GM23338 (cell line): ENCODE results near the gene ZBTB22. TPM values are rescaled to one million over a fixed set of nuclear protein-coding genes. Genes with fewer than 3 reads are reported as not detected.

Experiments
- ATAC-seq: fragments of 200-7000 bp; cut with Tn5 transposase; 3 replicates; pipeline ENCODE4 v1.9.1; 2020
- DNase-seq: peaks from one replicate; pipeline ENCODE4 v3.0.0-alpha.2; 2015; ENCODE audit warnings: low spot score
- H2AFZ ChIP-seq: fragments of 200-600 bp; sonication (generic); 2 replicates; pipeline ENCODE4 v1.8.0; 2016; ENCODE audit warnings: antibody characterized with exemption, mild to moderate bottlenecking, moderate library complexity
- H3F3A ChIP-seq: fragments of 200-600 bp; sonication (generic); replicated peaks from 2 replicates; pipeline ENCODE4 v1.8.0; 2017; ENCODE audit warnings: antibody characterized with exemption, mixed run types, low read depth
- H3K27ac ChIP-seq: fragments of 200-600 bp; sonication (generic); 2 replicates; pipeline ENCODE4 v1.6.1; 2016; ENCODE audit warnings: low read depth
- H3K27me3 ChIP-seq: fragments of 200-600 bp; sonication (generic); 2 replicates; pipeline ENCODE4 v1.8.0; 2016; ENCODE audit warnings: mild to moderate bottlenecking, mixed run types, moderate library complexity; ENCODE audit not compliant: insufficient read depth
- H3K36me3 ChIP-seq: fragments of 200-600 bp; sonication (generic); 2 replicates; pipeline ENCODE4 v1.8.0; 2016; ENCODE audit warnings: mild to moderate bottlenecking; ENCODE audit not compliant: insufficient read depth
- H3K4me1 ChIP-seq: fragments of 200-600 bp; sonication (generic); 2 replicates; pipeline ENCODE4 v1.8.0; 2016; ENCODE audit warnings: mild to moderate bottlenecking, moderate library complexity; ENCODE audit not compliant: insufficient read depth
- H3K4me2 ChIP-seq: fragments of 200-600 bp; sonication (generic); 2 replicates; pipeline ENCODE4 v1.7.1; 2017; ENCODE audit warnings: mixed run types
- H3K4me3 ChIP-seq: fragments of 200-600 bp; sonication (generic); 2 replicates; pipeline ENCODE4 v1.6.1; 2016; ENCODE audit warnings: mixed run types
- H3K79me2 ChIP-seq: fragments of 200-600 bp; sonication (generic); replicated peaks from 2 replicates; pipeline ENCODE4 v1.8.0; 2017; ENCODE audit warnings: mild to moderate bottlenecking; ENCODE audit not compliant: insufficient read depth
- H3K9me2 ChIP-seq: fragments of 200-600 bp; sonication (generic); 2 replicates; pipeline ENCODE4 v1.8.0; 2017; ENCODE audit not compliant: insufficient read depth
- H4K20me1 ChIP-seq: fragments of 200-600 bp; sonication (generic); replicated peaks from 2 replicates; pipeline ENCODE4 v1.8.0; 2017; ENCODE audit warnings: mild to moderate bottlenecking; ENCODE audit not compliant: insufficient read depth
- H3K27ac Mint-ChIP-seq: 2 replicates; pipeline ENCODE4 v1.8.0; 2020; ENCODE audit warnings: inconsistent platforms, mild to moderate bottlenecking, moderate library complexity, mixed read lengths
- H3K27me3 Mint-ChIP-seq: 3 replicates; pipeline ENCODE4 v1.8.0; 2022; ENCODE audit warnings: low read depth, mild to moderate bottlenecking, moderate library complexity, mixed read lengths, inconsistent platforms; ENCODE audit not compliant: insufficient read depth, poor library complexity
- H3K36me3 Mint-ChIP-seq: 3 replicates; pipeline ENCODE4 v1.8.0; 2021; ENCODE audit warnings: low read depth, mild to moderate bottlenecking, inconsistent platforms, moderate library complexity, mixed read lengths
- H3K4me1 Mint-ChIP-seq: 3 replicates; pipeline ENCODE4 v1.8.0; 2020; ENCODE audit warnings: mild to moderate bottlenecking, inconsistent platforms, mixed read lengths
- H3K4me3 Mint-ChIP-seq: 3 replicates; pipeline ENCODE4 v1.8.0; 2021; ENCODE audit warnings: moderate library complexity, mild to moderate bottlenecking, inconsistent platforms, mixed read lengths
- H3K9me3 Mint-ChIP-seq: 3 replicates; pipeline ENCODE4 v1.8.0; 2020; ENCODE audit warnings: moderate library complexity, mild to moderate bottlenecking, inconsistent platforms, mixed read lengths
- CREB1 ChIP-seq: fragments of 250-450 bp; sonication (Bioruptor Pico); IDR thresholded peaks from 2 replicates; pipeline ENCODE4 v1.5.0; 2020; ENCODE audit warnings: low read depth, mild to moderate bottlenecking, moderate library complexity
- EZH2 ChIP-seq: fragments of 200-600 bp; sonication (generic); IDR thresholded peaks from one replicate; pipeline ENCODE4 v1.8.0; 2017; ENCODE audit warnings: antibody characterized with exemption, mild to moderate bottlenecking, low read depth; ENCODE audit not compliant: unreplicated experiment
- EZH2phosphoT487 ChIP-seq: fragments of 200-600 bp; sonication (generic); IDR thresholded peaks from one replicate; pipeline ENCODE4 v1.8.1; 2018; ENCODE audit warnings: antibody characterized with exemption; ENCODE audit not compliant: unreplicated experiment
- JUNB ChIP-seq: IDR thresholded peaks from one replicate; pipeline ENCODE4 v1.6.1; 2016; ENCODE audit warnings: antibody characterized with exemption; ENCODE audit not compliant: unreplicated experiment
- NANOG ChIP-seq: IDR thresholded peaks from 2 replicates; pipeline ENCODE4 v1.6.1; 2016; ENCODE audit warnings: antibody characterized with exemption, borderline replicate concordance
- POLR2AphosphoS5 ChIP-seq: IDR thresholded peaks from 2 replicates; pipeline ENCODE4 v1.6.1; 2016; ENCODE audit warnings: antibody characterized with exemption, low read depth
- STAT1 ChIP-seq: IDR thresholded peaks from one replicate; pipeline ENCODE4 v1.6.1; 2016; ENCODE audit warnings: antibody characterized with exemption; ENCODE audit not compliant: unreplicated experiment
- ZNF114 ChIP-seq: fragments of 250-450 bp; sonication (Bioruptor Pico); IDR thresholded peaks from 2 replicates; pipeline ENCODE4 v1.5.0; 2020; ENCODE audit warnings: mild to moderate bottlenecking, moderate library complexity
- ZNF331 ChIP-seq: fragments of 250-450 bp; sonication (Bioruptor Pico); IDR thresholded peaks from 2 replicates; pipeline ENCODE4 v1.5.0; 2020; ENCODE audit warnings: low read depth, mild to moderate bottlenecking, moderate library complexity
- polyA plus RNA-seq: library from polyadenylated mRNA; unstranded; fragments of >200 nt; fragmentation: Nextera tagmentation; extraction: Ambion mirVana; gene quantifications from 2 replicates; pipeline ENCODE4 v1.2.1, GENCODE V29; 2016
- total RNA-seq: library from RNA; depleted of rRNA; stranded (reverse); fragments of >200 nt; shearing (Covaris generic); gene quantifications from 2 replicates; pipeline ENCODE4 v1.2.3, GENCODE V29; 2014
- TF ChIP-seq, protein P1 (sequence below), 2 experiments: fragments of 200-600 bp in 1 of 2; sonication (generic) in 1 of 2; conservative IDR thresholded peaks; 2 replicates each; pipeline versions ENCODE4 v1.5.1 to v1.6.1; 2016 to 2017; ENCODE audit warnings: antibody characterized with exemption in 2 of 2, low read depth in 2 of 2, mild to moderate bottlenecking in 2 of 2, moderate library complexity in 1 of 2
- TF ChIP-seq, protein P2 (sequence below): fragments of 250-450 bp; sonication (Bioruptor Pico); IDR thresholded peaks from 2 replicates; pipeline ENCODE4 v1.5.0; 2020; ENCODE audit warnings: mild to moderate bottlenecking, moderate library complexity
- TF ChIP-seq, protein P3 (sequence below): IDR thresholded peaks from one replicate; pipeline ENCODE4 v1.6.1; 2018; ENCODE audit warnings: antibody characterized with exemption; ENCODE audit not compliant: unreplicated experiment

The ZBTB22 gene
- total and polyA plus RNA-seq, 2 experiments from 2014 or later, result 3.9 to 7.7 TPM

DNA sequence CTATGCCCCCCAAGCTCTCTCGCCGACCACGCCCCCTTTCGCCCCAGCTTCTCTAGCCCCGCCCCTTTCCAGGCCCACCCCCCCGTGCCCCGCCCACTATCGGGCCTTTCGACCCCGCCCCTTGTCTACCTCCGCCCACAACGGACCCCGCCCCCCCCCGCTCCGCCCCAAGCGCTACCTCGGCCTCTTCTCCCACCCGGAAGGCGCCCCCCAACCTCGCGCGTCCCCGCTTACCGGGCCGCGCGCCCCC is 200 bp downstream of the ZBTB22 start:
- peaks cover 11% of the 10 kb centered on the region for H4K20me1 ChIP-seq
- H2AFZ ChIP-seq, result no peak overlapping the region
- peaks cover 14% of the 10 kb centered on the region for H3K36me3 ChIP-seq
- no peaks in the 10 kb centered on the region for H3K27me3 ChIP-seq
- DNase-seq (peak; percentile 79), ATAC-seq (no peak)
- H3K4me2 ChIP-seq, result peak overlapping the region; percentile 75
- H3K4me1 Mint-ChIP-seq, result peaks cover 66% of the 10 kb centered on the region
- H3K27me3 Mint-ChIP-seq, result peaks cover 27% of the 10 kb centered on the region
- H3K27ac Mint-ChIP-seq, result no peak overlapping the region
- H3K27ac ChIP-seq, result no peak overlapping the region
- peaks cover 23% of the 10 kb centered on the region for H3F3A ChIP-seq
- peaks cover 39% of the 10 kb centered on the region for H3K4me1 ChIP-seq
- peak overlapping the region; percentile 51 for H3K4me3 ChIP-seq
- H3K4me3 Mint-ChIP-seq, result peak overlapping the region; percentile 93
- TF ChIP-seq CREB1 (CRISPR knock-in tag) (no peak), EZH2phosphoT487 (no peak), ZNF331 (no peak), ZNF114 (no peak), STAT1 (no peak), JUNB (no peak), POLR2AphosphoS5 (no peak), NANOG (no peak), EZH2 (no peak)
- TF ChIP-seq, protein P1, sequence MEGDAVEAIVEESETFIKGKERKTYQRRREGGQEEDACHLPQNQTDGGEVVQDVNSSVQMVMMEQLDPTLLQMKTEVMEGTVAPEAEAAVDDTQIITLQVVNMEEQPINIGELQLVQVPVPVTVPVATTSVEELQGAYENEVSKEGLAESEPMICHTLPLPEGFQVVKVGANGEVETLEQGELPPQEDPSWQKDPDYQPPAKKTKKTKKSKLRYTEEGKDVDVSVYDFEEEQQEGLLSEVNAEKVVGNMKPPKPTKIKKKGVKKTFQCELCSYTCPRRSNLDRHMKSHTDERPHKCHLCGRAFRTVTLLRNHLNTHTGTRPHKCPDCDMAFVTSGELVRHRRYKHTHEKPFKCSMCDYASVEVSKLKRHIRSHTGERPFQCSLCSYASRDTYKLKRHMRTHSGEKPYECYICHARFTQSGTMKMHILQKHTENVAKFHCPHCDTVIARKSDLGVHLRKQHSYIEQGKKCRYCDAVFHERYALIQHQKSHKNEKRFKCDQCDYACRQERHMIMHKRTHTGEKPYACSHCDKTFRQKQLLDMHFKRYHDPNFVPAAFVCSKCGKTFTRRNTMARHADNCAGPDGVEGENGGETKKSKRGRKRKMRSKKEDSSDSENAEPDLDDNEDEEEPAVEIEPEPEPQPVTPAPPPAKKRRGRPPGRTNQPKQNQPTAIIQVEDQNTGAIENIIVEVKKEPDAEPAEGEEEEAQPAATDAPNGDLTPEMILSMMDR (conservative IDR thresholded peaks at IDR 0.05; ENCODE audit: low read depth in 2 of 2), result no peak
- TF ChIP-seq, protein P2, sequence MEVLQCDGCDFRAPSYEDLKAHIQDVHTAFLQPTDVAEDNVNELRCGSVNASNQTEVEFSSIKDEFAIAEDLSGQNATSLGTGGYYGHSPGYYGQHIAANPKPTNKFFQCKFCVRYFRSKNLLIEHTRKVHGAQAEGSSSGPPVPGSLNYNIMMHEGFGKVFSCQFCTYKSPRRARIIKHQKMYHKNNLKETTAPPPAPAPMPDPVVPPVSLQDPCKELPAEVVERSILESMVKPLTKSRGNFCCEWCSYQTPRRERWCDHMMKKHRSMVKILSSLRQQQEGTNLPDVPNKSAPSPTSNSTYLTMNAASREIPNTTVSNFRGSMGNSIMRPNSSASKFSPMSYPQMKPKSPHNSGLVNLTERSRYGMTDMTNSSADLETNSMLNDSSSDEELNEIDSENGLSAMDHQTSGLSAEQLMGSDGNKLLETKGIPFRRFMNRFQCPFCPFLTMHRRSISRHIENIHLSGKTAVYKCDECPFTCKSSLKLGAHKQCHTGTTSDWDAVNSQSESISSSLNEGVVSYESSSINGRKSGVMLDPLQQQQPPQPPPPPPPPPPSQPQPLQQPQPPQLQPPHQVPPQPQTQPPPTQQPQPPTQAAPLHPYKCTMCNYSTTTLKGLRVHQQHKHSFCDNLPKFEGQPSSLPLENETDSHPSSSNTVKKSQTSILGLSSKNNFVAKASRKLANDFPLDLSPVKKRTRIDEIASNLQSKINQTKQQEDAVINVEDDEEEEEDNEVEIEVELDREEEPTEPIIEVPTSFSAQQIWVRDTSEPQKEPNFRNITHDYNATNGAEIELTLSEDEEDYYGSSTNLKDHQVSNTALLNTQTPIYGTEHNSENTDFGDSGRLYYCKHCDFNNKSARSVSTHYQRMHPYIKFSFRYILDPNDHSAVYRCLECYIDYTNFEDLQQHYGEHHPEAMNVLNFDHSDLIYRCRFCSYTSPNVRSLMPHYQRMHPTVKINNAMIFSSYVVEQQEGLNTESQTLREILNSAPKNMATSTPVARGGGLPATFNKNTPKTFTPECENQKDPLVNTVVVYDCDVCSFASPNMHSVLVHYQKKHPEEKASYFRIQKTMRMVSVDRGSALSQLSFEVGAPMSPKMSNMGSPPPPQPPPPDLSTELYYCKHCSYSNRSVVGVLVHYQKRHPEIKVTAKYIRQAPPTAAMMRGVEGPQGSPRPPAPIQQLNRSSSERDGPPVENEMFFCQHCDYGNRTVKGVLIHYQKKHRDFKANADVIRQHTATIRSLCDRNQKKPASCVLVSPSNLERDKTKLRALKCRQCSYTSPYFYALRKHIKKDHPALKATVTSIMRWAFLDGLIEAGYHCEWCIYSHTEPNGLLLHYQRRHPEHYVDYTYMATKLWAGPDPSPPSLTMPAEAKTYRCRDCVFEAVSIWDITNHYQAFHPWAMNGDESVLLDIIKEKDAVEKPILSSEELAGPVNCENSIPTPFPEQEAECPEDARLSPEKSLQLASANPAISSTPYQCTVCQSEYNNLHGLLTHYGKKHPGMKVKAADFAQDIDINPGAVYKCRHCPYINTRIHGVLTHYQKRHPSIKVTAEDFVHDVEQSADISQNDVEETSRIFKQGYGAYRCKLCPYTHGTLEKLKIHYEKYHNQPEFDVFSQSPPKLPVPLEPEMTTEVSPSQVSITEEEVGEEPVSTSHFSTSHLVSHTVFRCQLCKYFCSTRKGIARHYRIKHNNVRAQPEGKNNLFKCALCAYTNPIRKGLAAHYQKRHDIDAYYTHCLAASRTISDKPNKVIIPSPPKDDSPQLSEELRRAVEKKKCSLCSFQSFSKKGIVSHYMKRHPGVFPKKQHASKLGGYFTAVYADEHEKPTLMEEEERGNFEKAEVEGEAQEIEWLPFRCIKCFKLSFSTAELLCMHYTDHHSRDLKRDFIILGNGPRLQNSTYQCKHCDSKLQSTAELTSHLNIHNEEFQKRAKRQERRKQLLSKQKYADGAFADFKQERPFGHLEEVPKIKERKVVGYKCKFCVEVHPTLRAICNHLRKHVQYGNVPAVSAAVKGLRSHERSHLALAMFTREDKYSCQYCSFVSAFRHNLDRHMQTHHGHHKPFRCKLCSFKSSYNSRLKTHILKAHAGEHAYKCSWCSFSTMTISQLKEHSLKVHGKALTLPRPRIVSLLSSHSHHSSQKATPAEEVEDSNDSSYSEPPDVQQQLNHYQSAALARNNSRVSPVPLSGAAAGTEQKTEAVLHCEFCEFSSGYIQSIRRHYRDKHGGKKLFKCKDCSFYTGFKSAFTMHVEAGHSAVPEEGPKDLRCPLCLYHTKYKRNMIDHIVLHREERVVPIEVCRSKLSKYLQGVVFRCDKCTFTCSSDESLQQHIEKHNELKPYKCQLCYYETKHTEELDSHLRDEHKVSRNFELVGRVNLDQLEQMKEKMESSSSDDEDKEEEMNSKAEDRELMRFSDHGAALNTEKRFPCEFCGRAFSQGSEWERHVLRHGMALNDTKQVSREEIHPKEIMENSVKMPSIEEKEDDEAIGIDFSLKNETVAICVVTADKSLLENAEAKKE (CRISPR knock-in tag), result no peak
- TF ChIP-seq, protein P3, sequence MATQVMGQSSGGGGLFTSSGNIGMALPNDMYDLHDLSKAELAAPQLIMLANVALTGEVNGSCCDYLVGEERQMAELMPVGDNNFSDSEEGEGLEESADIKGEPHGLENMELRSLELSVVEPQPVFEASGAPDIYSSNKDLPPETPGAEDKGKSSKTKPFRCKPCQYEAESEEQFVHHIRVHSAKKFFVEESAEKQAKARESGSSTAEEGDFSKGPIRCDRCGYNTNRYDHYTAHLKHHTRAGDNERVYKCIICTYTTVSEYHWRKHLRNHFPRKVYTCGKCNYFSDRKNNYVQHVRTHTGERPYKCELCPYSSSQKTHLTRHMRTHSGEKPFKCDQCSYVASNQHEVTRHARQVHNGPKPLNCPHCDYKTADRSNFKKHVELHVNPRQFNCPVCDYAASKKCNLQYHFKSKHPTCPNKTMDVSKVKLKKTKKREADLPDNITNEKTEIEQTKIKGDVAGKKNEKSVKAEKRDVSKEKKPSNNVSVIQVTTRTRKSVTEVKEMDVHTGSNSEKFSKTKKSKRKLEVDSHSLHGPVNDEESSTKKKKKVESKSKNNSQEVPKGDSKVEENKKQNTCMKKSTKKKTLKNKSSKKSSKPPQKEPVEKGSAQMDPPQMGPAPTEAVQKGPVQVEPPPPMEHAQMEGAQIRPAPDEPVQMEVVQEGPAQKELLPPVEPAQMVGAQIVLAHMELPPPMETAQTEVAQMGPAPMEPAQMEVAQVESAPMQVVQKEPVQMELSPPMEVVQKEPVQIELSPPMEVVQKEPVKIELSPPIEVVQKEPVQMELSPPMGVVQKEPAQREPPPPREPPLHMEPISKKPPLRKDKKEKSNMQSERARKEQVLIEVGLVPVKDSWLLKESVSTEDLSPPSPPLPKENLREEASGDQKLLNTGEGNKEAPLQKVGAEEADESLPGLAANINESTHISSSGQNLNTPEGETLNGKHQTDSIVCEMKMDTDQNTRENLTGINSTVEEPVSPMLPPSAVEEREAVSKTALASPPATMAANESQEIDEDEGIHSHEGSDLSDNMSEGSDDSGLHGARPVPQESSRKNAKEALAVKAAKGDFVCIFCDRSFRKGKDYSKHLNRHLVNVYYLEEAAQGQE, result no peak
- H3K9me3 Mint-ChIP-seq, result no peaks in the 10 kb centered on the region; the same call in 1 of the 3 replicates
- peaks cover 33% of the 10 kb centered on the region for H3K79me2 ChIP-seq
- H3K36me3 Mint-ChIP-seq, result peaks cover 42% of the 10 kb centered on the region
- H3K9me2 ChIP-seq, result no peaks in the 10 kb centered on the region
